BLaER1 (cell line): ENCODE data around the gene PGGHG.
"Not testable (repeated sequence)": the region's sequence is repeated elsewhere in the genome, so short reads cannot be mapped to it uniquely, and the experiment has no call there.

ENCODE experiments used
- H3K27ac ChIP-seq: shearing (Covaris generic); formaldehyde crosslinking; 2 replicates; pipeline ENCODE4 v1.8.1; 2022
- H3K27me3 ChIP-seq: shearing (Covaris generic); formaldehyde crosslinking; 2 replicates; pipeline ENCODE4 v1.8.1; 2022
- H3K36me3 ChIP-seq: shearing (Covaris generic); formaldehyde crosslinking; 2 replicates; pipeline ENCODE4 v1.8.1; 2022
- H3K4me1 ChIP-seq: shearing (Covaris generic); formaldehyde crosslinking; 2 replicates; pipeline ENCODE4 v1.8.1; 2022
- H3K4me2 ChIP-seq: shearing (Covaris generic); formaldehyde crosslinking; 2 replicates; pipeline ENCODE4 v1.8.1; 2022
- H3K4me3 ChIP-seq: shearing (Covaris generic); formaldehyde crosslinking; 2 replicates; pipeline ENCODE4 v1.8.1; 2022
- H3K9ac ChIP-seq: shearing (Covaris generic); formaldehyde crosslinking; 2 replicates; pipeline ENCODE4 v1.8.1; 2022
- H3K9me3 ChIP-seq: shearing (Covaris generic); formaldehyde crosslinking; 2 replicates; pipeline ENCODE4 v1.8.1; 2022
- H4K20me1 ChIP-seq: shearing (Covaris generic); formaldehyde crosslinking; 2 replicates; pipeline ENCODE4 v1.8.1; 2022
- Cebpa-rat ChIP-seq: shearing (Covaris generic); IDR thresholded peaks from 2 replicates; pipeline ENCODE4 v1.8.1; 2022

The PGGHG gene

DNA sequence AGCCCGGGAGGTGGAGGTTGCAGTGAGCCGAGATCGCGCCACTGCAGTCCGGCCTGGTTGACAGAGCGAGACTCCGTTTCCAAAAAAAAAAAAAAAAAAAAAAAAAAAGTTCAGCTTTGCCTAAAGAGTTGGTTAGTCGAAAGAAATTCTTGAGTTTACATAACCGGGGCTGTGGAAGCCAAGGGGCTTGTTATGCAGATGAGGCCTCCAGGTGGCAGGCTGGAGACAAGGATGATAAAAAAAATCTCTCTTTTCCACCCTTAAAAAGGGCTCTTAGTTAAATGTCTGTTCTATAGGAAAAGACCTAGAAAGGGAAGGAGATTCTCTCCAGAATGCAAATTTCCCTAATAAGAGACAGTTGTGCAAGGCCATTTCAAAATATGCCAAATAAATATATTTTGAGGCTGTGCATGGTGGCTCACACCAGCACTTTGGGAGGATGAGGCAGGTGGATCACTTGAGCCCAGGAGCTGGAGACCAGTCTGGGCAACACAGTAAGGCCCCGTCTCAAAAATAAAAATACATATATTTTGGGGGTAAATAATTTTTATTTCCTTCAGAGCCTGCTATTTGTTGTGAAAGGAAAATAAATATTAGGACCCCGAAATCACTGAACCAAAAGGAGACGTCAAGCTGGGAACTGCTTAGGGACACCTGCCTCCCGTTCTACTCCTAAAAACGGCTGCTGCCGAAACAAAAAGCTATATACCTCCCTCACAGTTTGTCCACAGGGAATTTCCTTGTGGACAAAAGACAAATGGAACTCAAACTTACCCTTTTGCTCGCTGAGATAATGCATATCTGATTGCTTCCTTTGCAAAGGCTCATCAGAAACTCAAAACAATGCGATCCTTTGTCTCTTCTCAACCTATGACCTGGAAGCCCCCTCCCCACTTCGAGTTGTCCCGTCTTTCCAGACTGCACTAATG, 16.3 kb downstream of the PGGHG start:
- no peaks in the 10 kb centered on the region for H3K36me3 ChIP-seq
- no peak for TF ChIP-seq Cebpa-rat
- peak overlapping the region; percentile 20 for H3K4me2 ChIP-seq
- no peaks in the 10 kb centered on the region for H3K27me3 ChIP-seq
- peaks cover 72% of the 10 kb centered on the region for H3K4me1 ChIP-seq
- H3K4me3 ChIP-seq = no peak overlapping the region
- no peak overlapping the region for H3K9ac ChIP-seq
- no peak overlapping the region for H3K27ac ChIP-seq
- no peaks in the 10 kb centered on the region for H3K9me3 ChIP-seq
- no peaks in the 10 kb centered on the region for H4K20me1 ChIP-seq

DNA sequence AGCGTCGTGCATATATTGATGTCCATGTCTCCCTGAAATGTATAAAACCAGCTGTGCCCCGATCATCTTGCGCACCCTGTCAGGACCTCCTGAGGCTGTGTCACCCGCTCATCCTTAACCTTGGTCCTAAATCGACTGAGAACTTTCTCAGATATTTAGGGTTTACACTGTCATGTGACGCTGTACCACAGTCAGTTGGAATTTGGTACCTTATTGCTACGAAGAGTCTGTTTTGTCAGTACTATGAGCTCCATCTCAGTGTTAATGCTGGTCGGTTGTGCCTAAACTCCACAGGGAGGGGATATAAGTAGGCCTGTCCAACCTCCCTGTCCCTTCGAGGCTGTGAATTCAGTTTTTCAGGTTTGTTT, 16.9 kb downstream of the PGGHG start:
- Histone ChIP-seq H3K4me1 (peaks cover 68% of the 10 kb centered on the region), H3K4me3 (no peak overlapping the region), H3K4me2 (peak overlapping the region; percentile 88), H3K9ac (peak overlapping the region; percentile 31), H3K27ac (peak overlapping the region; percentile 88), H3K9me3 (no peaks in the 10 kb centered on the region), H3K36me3 (no peaks in the 10 kb centered on the region), H3K27me3 (no peaks in the 10 kb centered on the region), H4K20me1 (no peaks in the 10 kb centered on the region)
- TF ChIP-seq Cebpa-rat = no peak

DNA sequence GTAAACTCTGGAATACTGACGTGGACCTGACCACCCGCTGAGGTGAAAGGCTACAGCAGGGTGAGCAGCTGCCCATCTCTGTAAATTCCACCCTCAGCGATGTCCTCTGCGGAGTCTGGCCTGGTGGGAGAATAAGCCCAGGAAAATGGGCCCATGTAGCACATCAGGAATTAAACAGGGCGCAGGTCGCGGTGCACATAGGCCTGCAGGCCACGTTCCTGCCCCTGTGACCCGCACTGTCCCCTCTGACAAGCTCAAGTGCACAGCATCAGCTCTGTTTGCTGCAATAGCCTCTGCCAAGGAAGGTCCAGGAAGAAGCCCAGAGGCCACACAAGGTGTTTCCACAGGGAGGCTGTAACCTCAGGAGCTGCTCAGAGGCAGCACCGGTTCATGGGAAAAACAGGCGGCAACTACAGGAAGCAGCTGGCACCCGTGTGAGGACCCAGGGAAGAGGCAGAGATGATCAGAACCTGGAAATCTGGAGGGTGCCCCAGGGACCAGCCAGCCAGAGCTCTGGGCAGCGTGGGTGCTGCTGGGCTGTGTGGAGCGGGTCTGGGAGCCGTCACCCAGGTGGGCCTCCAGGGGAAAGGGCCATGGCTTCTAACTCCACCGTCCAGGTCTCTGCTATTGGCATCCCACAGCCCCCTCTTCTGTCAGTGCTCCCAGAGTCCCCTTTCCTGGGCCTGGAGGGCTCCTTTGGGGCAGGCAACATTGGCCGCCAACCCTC, 17.9 kb downstream of the PGGHG start:
- H3K9ac ChIP-seq = peak overlapping the region; percentile 87
- no peaks in the 10 kb centered on the region for H3K9me3 ChIP-seq
- H4K20me1 ChIP-seq = no peaks in the 10 kb centered on the region
- peaks cover 72% of the 10 kb centered on the region for H3K4me1 ChIP-seq
- H3K27me3 ChIP-seq = no peaks in the 10 kb centered on the region
- no peak overlapping the region; the same call in 1 of the 2 replicates for H3K4me3 ChIP-seq
- no peak for TF ChIP-seq Cebpa-rat
- H3K27ac ChIP-seq = peak overlapping the region; percentile 88
- peak overlapping the region; percentile 88 for H3K4me2 ChIP-seq
- no peaks in the 10 kb centered on the region for H3K36me3 ChIP-seq

DNA sequence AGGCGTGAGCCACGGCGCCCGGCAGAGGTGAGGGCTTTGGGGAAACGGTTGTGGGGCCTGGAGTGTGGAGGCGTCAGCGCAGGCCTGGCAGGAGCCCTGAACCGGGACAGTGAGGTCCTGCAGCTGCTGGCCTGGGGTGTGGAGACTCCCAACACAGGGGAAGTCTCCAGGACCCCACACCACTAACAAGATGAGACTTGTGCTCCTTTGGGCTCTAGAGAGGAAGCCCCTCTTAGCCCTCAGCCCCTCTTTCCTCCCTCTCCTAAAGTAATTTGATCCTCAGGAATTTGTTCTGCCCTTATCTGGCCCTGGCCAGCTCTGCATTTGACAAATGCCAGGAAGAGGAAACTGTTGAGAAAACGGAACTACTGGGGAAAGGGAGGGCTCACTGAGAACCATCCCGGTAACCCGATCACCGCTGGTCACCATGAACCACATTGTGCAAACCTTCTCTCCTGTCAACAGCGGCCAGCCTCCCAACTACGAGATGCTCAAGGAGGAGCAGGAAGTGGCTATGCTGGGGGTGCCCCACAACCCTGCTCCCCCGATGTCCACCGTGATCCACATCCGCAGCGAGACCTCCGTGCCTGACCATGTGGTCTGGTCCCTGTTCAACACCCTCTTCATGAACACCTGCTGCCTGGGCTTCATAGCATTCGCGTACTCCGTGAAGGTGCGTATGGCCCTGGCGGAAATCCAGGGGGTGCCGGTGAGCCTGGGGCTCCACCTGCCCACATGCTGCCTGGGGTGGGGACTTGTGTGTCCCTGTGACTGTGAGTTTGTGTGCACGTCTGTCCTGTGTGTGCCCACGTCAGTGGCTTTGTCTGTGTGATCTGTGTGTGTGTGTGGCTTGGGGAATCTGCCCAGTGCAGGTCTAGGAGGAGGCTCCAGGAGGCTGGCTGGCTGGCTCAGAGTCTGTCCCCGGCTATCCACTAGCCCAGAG, 19.1 kb downstream of the PGGHG start, which contains the start of gene IFITM2:
Gene IFITM2 (plus strand): TSS at position 51 of the 943 bp plus-strand sequence. CDS start 377 bp downstream, at position 428.
- not testable (repeated sequence) for H3K36me3 ChIP-seq, H3K9me3 ChIP-seq, H4K20me1 ChIP-seq, H3K27me3 ChIP-seq
- Histone ChIP-seq H3K27ac (peak within 1 kb of the TSS; percentile 88), H3K9ac (peak within 1 kb of the TSS; percentile 87), H3K4me1 (peaks cover 80% of the 10 kb centered on the region), H3K4me2 (peak within 1 kb of the TSS; percentile 88), H3K4me3 (peak within 1 kb of the TSS; percentile 80)

DNA sequence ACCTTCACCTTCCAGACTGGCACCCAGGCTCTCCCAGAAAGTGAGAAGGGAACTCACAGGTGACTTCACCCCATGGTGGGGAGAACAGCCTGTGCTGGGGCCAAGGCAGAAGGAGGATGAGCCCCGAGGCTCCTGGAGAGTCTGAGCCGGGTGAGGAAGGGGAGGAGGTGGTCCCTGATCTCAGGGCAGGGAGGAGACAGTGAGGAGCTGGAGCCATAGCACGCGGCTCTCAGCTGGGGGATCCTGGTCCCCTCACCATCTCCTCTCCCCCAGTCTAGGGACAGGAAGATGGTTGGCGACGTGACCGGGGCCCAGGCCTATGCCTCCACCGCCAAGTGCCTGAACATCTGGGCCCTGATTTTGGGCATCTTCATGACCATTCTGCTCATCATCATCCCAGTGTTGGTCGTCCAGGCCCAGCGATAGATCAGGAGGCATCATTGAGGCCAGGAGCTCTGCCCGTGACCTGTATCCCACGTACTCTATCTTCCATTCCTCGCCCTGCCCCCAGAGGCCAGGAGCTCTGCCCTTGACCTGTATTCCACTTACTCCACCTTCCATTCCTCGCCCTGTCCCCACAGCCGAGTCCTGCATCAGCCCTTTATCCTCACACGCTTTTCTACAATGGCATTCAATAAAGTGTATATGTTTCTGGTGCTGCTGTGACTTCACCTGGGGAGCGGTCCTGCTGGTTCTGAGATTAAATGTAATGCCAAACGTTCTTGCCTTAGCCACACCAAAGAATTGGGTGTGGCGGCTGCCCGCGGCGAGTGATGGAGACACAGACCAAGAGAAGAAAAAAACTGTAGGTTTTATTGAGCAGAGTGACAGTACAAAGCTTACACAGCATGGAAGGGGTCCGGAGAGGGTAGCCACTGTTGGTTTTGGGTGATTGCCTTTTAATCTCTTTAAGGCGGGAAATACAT, 20.1 kb downstream of the PGGHG start:
- H3K9me3 ChIP-seq, H3K27me3 ChIP-seq, H3K36me3 ChIP-seq, H4K20me1 ChIP-seq: not testable (repeated sequence)
- H3K4me1 ChIP-seq = peaks cover 79% of the 10 kb centered on the region
- H3K4me2 ChIP-seq = peak overlapping the region; percentile 88
- H3K27ac ChIP-seq = peak overlapping the region; percentile 88
- H3K4me3 ChIP-seq = peak overlapping the region; percentile 80
- H3K9ac ChIP-seq = peak overlapping the region; percentile 87

DNA sequence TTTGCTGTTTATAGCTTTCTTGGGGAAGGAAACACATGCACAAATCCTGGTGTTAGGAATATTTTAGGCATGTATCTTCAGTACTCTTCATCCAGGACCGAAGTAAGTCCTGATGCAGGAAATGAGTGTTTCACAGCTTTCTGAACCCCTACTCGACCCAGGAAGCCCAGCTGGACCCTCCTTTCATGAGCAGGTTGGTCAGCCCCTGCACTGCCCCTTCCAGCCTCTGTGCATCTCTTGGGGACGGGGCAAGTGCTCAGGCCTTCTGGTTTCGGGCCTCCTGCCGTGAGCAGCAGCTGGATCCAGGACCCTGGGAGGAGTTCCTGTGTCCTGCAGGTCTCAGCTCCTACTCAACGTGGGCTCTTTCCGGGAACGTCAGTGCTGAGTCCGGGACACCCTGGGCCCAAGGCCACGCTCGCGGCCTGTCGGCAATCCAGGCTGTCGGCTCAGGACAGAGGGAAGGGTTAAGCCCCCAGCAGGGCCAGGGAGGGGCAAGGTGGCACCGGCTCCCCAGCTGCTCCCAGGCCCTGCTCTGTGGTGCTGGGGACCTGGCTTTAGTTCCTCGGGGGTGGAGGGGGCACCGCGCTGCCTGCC, 21.1 kb downstream of the PGGHG start:
- not testable (repeated sequence) for H3K27me3 ChIP-seq, H4K20me1 ChIP-seq, H3K9me3 ChIP-seq, H3K36me3 ChIP-seq
- Histone ChIP-seq H3K4me2 (peak overlapping the region; percentile 88), H3K4me3 (peak overlapping the region; percentile 80), H3K27ac (peak overlapping the region; percentile 88), H3K4me1 (peaks cover 73% of the 10 kb centered on the region), H3K9ac (peak overlapping the region; percentile 87)

DNA sequence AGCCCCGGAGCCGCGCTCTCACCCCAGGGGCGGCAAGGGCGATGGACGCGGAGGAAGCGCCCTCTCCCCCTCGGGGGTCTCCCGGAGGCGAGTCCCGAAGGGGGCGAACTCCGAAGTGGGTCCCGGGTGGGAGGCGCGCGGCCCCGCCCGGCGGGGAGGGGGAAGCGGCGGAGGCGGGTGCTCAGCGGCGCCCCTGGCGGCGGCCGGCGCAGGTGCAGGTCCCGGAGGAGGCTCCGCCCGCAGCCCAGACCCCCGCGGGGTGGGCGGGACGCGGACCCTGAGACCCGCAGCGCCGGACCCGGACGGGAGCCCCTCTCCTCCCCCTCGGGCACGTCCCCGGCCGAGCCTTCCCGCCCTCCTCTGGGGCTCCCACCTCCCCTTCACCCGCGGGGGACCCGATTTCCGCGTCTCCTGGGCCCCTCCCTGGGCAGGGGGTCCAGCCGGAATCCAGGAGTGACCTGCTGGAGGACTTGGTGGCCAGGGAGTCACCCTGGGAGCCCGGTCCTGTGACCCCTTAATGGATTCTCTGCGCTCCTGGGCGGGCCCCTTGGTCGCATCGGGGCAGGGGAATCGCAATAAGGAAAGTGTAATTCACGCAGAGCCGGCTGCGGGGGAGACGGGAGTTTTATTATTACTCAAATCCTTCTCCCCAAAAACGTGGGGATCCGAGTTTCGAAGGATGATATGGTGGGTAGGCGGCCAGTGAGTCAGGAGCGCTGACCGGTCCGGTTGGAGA, 22.3 kb downstream of the PGGHG start:
- not testable (repeated sequence) for H3K9me3 ChIP-seq, H4K20me1 ChIP-seq, H3K27me3 ChIP-seq, H3K9ac ChIP-seq, H3K36me3 ChIP-seq, H3K27ac ChIP-seq
- peaks cover 73% of the 10 kb centered on the region for H3K4me1 ChIP-seq
- H3K4me2 ChIP-seq = peak overlapping the region; percentile 85
- 0 out of 2 replicates have a peak overlapping the region, but pooled peaks have one; percentile 39 for H3K4me3 ChIP-seq
